Measurements from ENCODE around the gene GARIN1A.
"Not testable (repeated sequence)": the region's sequence is repeated elsewhere in the genome, so short reads cannot be mapped to it uniquely, and the experiment has no call there.

GARIN1A gene

DNA sequence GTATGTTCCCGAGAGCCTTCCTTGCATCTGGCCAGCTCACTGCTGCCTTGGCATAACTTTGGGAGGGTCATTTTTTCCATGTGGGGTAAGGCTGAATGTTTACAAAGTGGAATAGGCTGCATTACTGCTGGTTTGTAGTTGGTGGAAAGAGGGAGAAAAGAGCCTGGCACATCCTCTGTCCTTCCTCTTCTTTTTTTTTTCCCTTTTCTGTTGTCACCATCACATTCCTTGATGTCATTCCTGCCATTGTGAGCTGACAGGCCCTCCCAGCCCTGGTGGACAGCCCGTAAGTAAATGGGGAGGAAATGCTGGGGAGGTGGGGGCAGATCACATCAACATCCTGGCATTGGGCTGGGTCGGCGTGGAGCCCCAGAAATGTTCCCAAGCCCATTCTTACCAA lies at the start of gene GARIN1A:
TSS of gene GARIN1A (plus strand) at position 301 of the 400 bp plus-strand sequence. CDS start 106 bp downstream, outside the sequence.
- TF ChIP-seq ZNF274 (IDR thresholded peaks at IDR 0.05; ENCODE audit: low read depth, low read length), result no peak
- no peak within 1 kb of the TSS for H3K4me3 ChIP-seq (ENCODE audit: low read length)

DNA sequence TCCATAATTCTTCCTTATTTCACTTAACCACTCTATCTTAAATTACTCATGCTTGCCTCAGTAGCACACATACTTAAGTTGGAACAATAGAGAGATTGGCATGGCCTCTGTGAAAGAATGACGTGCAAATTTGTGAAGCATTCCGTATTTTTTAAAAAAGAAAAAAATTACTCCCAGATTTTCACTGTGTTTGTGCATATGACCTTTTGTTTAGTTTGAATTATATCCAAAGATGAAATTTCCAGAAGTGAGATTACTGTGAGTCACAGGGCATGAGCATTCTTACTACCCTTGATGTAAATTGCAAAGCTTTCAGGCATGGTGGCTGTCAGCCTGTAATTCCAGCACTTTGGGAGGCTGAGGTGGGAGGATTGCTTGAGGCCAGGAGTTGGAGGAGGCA lies 45.0 kb upstream of the GARIN1A start:
- not testable (repeated sequence) for H3K4me3 ChIP-seq (ENCODE audit: low read length)

DNA sequence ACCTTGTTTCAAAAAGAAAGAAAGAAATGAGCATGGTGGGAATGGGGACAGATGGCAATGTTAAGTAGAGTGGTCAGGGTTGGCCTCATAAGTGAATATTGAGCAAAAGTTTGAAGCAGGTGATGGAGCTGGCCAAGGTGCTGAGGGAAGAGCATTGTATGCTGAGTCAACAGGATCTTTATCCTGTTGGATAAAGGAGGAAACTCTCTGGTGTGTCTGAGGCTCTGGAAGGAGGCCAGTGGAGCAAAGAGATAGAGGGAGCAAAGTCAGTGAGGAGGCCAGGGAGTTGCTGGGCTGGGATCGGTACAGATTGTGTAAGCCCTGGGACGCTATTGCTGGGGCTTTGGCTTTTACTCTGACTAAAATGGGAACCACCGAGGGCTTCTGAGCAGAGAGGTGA lies 38.2 kb upstream of the GARIN1A start:
- H3K4me3 ChIP-seq (ENCODE audit: low read length), result not testable (repeated sequence)

DNA sequence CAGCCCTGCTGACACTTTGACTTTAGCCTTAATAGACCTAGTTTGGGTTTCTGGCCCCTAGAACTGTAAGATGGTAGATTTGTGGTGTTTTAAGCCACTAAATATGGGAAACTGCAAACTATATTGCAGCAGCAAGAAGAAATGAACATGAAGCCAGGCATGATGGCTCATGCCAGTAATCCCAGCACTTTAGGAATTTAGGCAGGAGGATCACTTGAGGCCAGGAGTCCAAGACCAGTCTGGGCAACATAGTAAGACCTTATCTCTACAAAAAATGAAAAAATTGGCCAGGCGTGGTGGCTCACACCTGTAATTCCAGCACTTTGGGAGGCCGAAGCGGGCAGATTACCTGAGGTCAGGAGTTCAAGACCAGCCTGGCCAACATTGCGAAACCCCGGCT lies 26.9 kb upstream of the GARIN1A start:
- not testable (repeated sequence) for H3K4me3 ChIP-seq (ENCODE audit: low read length)

DNA sequence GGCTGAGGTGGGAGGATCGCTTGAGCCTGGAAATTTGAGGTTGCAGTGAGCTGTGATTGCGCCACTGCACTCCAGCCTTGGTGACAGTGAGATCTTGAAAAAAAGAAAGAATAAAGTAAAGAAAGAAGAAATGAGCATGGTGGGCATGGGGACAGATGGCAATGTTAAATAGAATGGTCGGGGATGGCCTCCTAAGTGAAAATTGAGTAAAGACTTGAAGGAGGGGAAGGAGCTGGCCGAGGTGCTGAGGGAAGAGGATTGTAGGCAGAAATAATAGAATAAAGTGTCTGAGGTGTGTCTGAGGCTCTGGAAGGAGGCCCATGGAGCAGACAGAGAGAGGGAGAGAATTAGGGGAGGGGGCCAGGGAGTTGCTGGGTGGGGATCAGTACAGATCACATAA lies 26.2 kb upstream of the GARIN1A start:
- not testable (repeated sequence) for H3K4me3 ChIP-seq (ENCODE audit: low read length)

DNA sequence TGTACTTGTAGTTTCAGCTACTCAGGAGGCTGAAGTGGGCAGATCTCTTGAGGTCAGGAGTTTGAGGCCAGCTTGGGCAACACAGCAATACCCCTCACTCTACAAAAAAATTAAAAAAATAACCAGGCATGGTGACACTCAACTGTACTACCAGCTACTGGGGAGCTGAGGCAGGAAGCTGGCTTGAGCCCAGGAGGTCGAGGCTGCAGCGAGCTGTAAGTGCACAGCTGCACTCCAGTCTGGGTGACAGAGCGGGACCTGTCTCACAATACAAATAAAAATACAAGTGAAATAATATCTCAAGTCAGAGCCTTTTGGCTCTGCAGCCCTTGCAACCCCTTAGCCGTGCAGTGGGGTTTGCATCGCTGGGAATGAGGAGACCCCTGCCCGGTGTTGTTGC lies 25.2 kb upstream of the GARIN1A start:
- H3K4me3 ChIP-seq (ENCODE audit: low read length), result not testable (repeated sequence)

DNA sequence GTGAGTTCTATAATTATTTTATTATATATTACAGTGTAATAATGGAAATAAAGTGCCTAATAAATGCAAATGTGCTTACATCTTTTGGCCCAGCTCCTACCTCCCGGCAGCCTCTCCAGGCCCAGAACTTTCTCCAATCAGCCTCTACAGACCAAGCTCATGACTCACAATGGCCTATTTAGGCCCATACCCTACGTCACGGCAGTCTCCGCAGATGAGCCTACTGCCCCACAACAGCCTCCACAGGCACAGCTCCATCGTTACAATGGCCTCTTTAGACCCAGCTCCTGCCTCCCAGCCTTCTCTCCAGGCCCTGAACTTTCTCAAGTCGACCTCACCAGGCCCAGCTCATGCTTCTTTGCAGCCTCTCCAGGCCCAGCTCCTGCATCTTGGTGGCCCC lies 21.0 kb upstream of the GARIN1A start:
- H3K4me3 ChIP-seq (ENCODE audit: low read length), result not testable (repeated sequence)

DNA sequence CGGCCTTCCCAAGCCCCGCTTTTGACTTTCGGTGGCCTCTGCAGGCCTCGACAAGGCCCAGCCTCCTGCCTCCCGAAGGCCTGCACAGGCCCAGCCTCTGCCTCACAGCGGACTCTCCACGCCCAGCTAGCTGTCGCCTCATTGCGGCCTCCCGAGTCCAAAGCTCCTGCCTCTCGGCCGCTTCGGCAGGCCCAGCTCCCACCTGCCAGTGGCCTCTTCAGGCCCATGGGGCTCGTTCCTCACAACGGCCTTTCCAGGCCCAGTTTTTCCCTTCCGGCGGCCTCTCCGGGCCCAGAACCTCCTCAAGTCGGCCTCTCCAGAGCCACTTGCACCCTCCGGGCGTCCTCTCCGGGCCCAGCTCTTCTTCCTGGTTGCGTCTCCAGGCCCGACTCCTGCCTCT lies 19.5 kb upstream of the GARIN1A start:
- H3K4me3 ChIP-seq (ENCODE audit: low read length), result not testable (repeated sequence)

DNA sequence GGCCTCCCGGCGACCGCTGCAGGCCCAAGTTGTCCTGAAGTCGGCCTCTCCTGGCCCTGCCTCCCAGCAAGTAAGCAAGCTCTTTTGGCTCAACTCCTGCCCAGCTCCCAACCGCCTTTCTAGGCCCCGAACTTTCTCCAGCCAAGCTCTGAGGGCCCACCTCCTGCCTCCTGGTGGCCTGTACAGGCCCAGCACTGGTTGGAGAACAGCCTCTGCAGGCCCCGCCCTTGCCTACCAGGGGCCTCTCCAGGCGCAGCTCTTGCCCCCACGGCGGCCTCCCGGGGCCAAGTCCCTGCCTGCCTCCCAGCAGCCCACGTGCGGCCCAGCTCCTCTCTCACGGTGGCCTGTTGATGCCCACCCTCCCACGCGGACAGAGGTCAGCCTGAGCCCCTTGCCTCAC lies 18.9 kb upstream of the GARIN1A start:
- H3K4me3 ChIP-seq (ENCODE audit: low read length), result not testable (repeated sequence)

DNA sequence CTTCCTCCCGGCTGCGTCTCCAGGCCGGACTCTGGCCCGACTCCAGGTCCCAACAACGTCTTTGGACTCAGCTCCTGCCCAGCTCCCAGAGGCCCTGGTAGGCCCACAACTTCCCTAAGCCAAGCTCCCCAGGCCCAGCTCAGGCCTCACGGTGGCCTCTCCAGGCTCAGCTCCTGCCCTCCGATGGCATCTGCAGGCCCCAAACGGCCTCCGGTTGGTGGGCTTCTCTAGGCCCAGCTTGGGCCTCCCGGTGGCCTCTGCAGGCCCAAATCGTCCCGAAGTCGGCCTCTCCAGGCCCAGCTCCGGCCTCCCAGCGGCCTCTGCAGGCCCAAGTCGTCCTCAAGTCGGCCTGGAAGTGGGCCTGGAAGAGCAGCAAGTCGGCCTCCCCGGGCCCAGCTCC lies 18.0 kb upstream of the GARIN1A start:
- H3K4me3 ChIP-seq (ENCODE audit: low read length), result not testable (repeated sequence)

DNA sequence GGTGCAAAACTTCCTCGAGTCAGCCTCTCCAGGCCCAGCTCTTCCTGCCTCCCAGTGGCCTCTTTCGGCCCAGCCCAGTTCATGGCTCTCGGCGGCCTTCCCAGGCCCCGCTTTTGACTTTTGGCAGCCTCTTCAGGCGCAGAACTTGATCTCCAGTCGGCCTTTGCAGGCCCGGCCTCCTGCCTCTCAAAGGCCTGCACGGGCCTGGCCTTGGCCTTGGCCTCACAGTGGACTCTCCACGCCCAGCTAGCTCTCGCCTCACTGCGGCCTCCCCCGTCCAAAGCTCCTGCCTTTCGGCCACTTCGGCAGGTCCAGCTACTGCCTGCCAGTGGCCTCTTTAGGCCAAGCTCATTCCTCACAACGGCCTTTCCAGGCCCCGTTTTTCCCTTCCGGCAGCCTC lies 17.6 kb upstream of the GARIN1A start:
- H3K4me3 ChIP-seq (ENCODE audit: low read length), result not testable (repeated sequence)

DNA sequence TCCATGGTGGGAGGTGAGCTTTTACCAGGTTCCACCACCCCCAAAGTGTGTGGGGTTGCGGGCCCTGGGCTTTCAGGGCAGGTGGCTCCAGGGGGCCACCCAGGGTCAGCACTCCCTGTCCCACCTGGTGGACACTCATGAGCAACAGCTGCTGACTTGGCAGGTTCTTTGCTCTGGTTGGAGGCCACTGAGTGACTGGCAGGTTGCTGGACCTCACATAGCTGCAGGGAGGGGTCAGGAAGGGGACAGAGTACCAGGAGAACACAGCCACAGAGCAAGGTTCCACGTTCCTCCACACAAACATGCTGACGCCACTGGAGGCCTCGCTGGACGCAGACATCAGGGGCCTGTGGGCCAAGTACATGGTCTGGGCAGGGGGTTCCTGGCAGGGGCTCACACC lies 13.7 kb upstream of the GARIN1A start:
- not testable (repeated sequence) for H3K4me3 ChIP-seq (ENCODE audit: low read length)

DNA sequence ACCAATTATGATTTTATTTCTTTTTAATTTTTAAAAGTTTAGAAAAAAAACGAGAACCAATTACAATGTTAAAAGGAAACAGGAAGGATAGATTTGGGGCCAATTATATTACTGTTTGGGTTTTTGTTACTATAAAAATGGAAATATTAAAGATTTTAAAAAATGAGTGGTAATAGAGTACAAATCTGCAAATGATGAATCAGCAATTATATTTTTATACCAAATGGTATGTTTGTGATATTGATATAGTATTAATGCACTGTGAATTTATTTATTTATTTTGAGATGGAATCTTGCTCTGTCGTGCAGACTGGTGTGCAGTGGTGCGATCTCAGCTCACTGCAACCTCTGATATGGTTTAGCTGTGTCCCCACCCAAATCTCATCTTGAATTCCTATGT lies 11.5 kb upstream of the GARIN1A start:
- TF ChIP-seq ZNF274 (IDR thresholded peaks at IDR 0.05; ENCODE audit: low read depth, low read length), result no peak
- no peak overlapping the region for H3K4me3 ChIP-seq (ENCODE audit: low read length)

DNA sequence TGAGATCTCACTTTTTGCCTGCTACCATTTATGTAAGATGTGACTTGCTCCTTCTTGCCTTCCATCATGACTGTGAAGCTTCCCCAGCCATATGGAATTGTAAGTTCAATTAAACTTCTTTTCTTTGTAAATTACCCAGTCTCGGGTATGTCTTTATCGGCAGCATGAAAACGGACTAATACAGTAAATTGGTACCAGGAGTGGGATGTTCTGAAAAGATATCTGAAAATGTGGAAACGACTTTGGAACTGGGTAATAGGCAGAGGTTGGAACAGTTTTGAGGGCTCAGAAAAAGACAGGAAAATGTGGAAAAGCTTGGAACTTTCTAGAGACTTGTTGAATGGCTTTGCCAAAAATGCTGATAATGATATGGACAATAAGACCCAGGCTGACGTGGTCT lies 10.6 kb upstream of the GARIN1A start:
- no peak for TF ChIP-seq ZNF274 (IDR thresholded peaks at IDR 0.05; ENCODE audit: low read depth, low read length)
- no peak overlapping the region for H3K4me3 ChIP-seq (ENCODE audit: low read length)

DNA sequence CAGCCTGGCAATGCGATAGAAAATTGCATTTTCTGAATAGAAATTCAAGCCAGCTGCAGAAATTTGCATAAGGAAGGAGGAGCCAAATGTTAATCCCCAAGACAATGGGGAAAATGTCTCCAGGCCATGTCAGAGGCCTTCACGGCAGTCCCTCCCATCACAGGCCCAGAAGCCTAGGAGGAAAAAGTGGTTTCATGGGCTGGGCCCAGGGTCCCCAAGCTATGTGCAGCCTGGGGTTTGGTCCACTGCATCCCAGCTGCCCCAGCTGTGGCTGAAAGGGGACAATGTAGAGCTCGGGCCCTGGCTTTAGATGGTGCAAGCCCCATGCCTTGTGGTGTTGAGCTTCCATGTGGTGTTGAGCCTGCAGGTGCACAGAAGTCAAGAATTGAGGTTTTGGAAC lies 10.0 kb upstream of the GARIN1A start:
- TF ChIP-seq ZNF274 (IDR thresholded peaks at IDR 0.05; ENCODE audit: low read depth, low read length), result no peak
- H3K4me3 ChIP-seq (ENCODE audit: low read length), result no peak overlapping the region

DNA sequence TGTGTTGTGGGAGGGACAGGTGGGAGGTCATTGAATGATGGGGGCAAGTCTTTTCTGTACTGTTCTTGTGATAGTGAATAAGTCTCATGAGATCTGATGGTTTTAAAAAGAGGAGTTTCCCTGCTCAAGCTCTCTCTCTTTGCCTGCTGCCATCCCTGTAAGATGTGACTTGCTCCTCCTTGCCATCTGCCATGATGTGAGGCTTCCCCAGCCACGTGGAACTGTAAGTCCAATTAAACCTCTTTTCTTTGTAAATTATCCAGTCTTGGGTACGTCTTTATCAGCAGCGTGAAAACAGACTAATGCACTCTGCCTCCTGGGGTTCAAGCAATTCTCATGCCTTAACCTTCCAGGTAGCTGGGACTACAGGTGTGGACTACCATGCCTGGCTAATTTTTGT lies 8.9 kb upstream of the GARIN1A start:
- H3K4me3 ChIP-seq (ENCODE audit: low read length), result not testable (repeated sequence)

DNA sequence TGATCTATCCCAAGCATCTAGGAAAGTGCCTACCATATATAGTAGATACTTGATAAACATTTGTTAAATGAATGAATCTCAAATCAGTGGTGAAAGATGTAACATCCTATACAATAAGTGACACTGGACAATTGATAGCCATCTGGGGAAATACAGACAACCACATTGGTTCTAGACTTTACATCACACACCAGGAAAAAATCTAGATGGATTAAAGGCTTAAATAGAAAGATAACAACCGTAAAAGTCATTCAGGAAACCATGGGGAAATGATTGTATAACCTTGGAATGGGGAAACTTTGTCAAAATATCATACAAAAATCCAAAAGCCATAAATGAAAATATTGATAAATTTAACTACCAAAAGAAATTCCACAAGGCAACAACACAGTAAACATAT lies 7.0 kb upstream of the GARIN1A start:
- H3K4me3 ChIP-seq (ENCODE audit: low read length), result no peak overlapping the region
- TF ChIP-seq ZNF274 (IDR thresholded peaks at IDR 0.05; ENCODE audit: low read depth, low read length), result no peak

DNA sequence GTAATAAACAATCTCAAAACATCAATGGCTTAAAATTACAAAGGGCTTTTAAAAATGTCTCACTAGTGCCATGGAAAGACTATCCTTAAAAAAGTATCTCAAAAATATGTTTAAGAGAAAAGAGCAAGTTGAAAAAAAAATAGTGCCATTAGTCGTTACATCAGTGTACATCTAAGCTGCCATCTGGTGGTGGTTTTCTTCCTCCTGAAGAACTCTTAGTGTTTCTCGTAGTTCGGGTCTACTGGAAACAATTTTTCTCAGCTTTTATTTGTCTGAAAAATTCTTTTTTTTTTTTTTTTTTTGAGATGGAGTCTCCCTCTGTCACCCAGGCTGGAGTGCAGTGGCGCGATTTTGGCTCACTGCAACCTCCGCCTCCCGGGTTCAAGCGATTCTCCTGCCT lies 5.9 kb upstream of the GARIN1A start:
- no peak overlapping the region for H3K4me3 ChIP-seq (ENCODE audit: low read length)
- no peak for TF ChIP-seq ZNF274 (IDR thresholded peaks at IDR 0.05; ENCODE audit: low read depth, low read length)
